Nephron (organoid): ENCODE measurements around the gene PRKCH.

Source experiments
- H3K27ac Mint-ChIP-seq, 3 experiments: 2 replicates each; pipeline ENCODE4 v1.8.0; 2020; ENCODE audit warnings: mixed read lengths in 3 of 3, mild to moderate bottlenecking in 2 of 3, moderate library complexity in 1 of 3
- H3K27me3 Mint-ChIP-seq: 2 replicates; pipeline ENCODE4 v1.8.0; 2021; ENCODE audit warnings: low read depth, mild to moderate bottlenecking, moderate library complexity, mixed read lengths
- H3K36me3 Mint-ChIP-seq: 2 replicates; pipeline ENCODE4 v1.8.0; 2020; ENCODE audit warnings: low read depth, mixed read lengths
- H3K4me1 Mint-ChIP-seq: 2 replicates; pipeline ENCODE4 v1.8.0; 2020; ENCODE audit warnings: mixed read lengths
- H3K4me3 Mint-ChIP-seq, 3 experiments: 2 replicates each; pipeline ENCODE4 v1.8.0; 2020; ENCODE audit warnings: mild to moderate bottlenecking in 3 of 3, mixed read lengths in 3 of 3, moderate library complexity in 2 of 3
- H3K9me3 Mint-ChIP-seq: 2 replicates; pipeline ENCODE4 v1.8.0; 2020; ENCODE audit warnings: mixed read lengths
- TF ChIP-seq, protein P1 (sequence below), 3 experiments: fragments of 200-600 bp; sonication (generic); IDR thresholded peaks; one replicate each; pipeline ENCODE4 v1.5.0; 2021; ENCODE audit warnings: antibody characterized with exemption in 3 of 3; ENCODE audit not compliant: unreplicated experiment in 3 of 3

PRKCH gene

DNA sequence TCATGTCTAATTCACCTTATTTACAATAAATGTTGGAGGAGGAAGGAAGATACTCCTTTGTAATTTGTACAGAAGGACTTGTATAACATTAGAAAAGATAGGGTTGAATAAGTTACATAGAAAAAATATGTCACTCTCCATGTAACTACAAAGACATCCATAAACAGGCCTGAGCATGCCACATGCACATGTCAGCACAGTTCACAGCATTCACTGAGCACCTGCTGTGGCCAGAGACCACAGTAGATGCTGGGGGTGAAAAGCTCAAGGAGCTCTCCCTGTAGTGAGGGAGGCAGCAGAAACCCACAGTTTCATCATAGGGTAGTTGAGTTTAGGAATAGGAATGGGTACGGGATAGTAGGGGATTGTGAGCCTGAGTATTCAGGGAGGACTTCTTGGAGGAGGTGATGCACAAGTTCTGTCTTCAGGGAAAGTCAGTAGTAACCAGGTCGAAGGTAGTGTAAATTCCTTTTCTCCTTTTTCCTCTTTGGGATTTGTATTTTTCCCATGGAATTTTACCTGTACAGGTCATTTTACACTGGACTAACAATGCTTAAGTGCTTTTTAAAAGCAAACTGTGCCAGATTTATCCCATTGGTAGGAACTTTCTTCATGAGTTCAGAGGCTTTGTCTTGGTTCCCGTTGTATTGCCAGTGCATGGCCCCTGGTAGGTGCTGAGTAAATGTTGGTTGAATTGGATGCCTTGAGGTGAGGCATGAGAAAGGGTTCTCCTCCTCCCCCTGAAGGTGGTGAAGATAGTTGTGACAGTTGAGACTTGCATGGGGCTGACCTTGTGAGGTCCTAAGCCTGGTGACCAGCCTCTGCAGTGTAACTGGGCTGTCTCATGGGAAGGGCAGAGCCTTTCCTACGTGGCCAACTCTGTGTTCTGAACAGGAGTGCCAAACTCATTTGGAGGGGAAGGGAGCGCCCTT is 20.2 kb downstream of the PRKCH start:
- Mint-ChIP-seq H3K27me3 (no peaks in the 10 kb centered on the region), H3K4me1 (no peaks in the 10 kb centered on the region), H3K27ac (no peak overlapping the region), H3K36me3 (no peaks in the 10 kb centered on the region), H3K4me3 (no peak overlapping the region), H3K9me3 (no peaks in the 10 kb centered on the region)
- TF ChIP-seq, protein P1, sequence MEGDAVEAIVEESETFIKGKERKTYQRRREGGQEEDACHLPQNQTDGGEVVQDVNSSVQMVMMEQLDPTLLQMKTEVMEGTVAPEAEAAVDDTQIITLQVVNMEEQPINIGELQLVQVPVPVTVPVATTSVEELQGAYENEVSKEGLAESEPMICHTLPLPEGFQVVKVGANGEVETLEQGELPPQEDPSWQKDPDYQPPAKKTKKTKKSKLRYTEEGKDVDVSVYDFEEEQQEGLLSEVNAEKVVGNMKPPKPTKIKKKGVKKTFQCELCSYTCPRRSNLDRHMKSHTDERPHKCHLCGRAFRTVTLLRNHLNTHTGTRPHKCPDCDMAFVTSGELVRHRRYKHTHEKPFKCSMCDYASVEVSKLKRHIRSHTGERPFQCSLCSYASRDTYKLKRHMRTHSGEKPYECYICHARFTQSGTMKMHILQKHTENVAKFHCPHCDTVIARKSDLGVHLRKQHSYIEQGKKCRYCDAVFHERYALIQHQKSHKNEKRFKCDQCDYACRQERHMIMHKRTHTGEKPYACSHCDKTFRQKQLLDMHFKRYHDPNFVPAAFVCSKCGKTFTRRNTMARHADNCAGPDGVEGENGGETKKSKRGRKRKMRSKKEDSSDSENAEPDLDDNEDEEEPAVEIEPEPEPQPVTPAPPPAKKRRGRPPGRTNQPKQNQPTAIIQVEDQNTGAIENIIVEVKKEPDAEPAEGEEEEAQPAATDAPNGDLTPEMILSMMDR (IDR thresholded peaks at IDR 0.05; ENCODE audit: unreplicated experiment in 3 of 3) = no peak

DNA sequence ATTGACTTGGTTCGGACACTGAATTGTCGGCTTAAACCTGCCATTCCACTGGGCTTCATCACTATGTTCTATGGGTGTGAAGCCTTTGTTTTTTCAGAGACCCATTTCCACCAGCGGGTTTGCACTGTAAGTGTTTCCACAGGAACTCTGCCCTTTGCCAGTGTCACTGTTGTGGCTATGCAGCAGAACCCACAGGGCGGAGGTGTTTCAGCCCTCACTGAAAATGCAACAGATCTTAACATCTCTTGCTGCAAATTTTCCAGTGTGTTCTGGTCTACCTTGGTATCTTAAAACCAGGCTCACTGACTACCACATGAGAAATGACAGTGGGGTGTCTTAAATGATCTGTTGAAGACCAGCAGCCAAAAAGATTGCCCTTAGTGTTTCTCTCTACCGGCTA is 21.1 kb downstream of the PRKCH start:
- no peak overlapping the region for H3K27ac Mint-ChIP-seq
- no peaks in the 10 kb centered on the region for H3K4me1 Mint-ChIP-seq
- H3K9me3 Mint-ChIP-seq = no peaks in the 10 kb centered on the region
- TF ChIP-seq, protein P1 (IDR thresholded peaks at IDR 0.05; ENCODE audit: unreplicated experiment in 3 of 3) = no peak
- H3K4me3 Mint-ChIP-seq = no peak overlapping the region
- no peaks in the 10 kb centered on the region for H3K36me3 Mint-ChIP-seq
- H3K27me3 Mint-ChIP-seq = no peaks in the 10 kb centered on the region

DNA sequence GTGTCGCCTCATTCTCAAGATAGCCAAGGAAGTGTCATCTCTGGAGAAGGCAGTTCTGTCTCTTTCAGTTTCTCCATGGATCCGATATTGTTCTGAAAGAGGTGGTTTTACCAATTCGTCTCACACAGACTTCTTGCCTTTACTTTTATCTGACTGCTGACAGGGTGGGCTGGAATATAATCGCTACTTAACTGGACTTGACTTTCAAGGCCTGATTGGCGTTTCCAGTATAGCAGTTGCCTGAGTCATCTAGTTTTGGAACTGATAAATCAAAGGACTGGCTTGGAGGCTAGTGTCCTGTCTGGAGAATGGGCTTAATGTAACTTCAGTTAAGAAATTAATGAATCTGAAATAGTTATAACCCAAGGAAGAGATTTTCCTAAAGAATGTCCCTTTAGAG is 21.6 kb downstream of the PRKCH start:
- TF ChIP-seq, protein P1 (IDR thresholded peaks at IDR 0.05; ENCODE audit: unreplicated experiment in 3 of 3) = no peak
- no peaks in the 10 kb centered on the region for H3K36me3 Mint-ChIP-seq
- H3K4me3 Mint-ChIP-seq = no peak overlapping the region
- no peak overlapping the region for H3K27ac Mint-ChIP-seq
- no peaks in the 10 kb centered on the region for H3K9me3 Mint-ChIP-seq
- no peaks in the 10 kb centered on the region for H3K4me1 Mint-ChIP-seq
- no peaks in the 10 kb centered on the region for H3K27me3 Mint-ChIP-seq

DNA sequence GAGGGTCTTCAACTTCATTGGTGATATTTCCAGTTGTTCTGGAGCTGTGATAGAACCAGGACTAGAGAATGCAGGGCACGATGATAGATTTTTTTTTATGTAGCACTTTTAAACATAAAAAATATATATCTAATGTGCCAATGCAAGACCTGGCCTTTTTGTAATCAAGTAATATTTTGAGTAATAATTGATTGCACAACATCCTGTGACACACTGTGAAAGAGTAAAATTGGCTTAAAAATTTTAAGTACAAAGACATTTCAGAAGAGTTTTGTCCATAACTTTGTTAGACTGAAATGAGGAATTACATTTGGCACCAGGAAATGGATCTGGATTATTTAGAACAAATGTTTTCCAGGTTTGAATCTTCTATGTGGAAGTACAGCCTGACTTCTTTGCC is 22.1 kb downstream of the PRKCH start:
- no peaks in the 10 kb centered on the region for H3K36me3 Mint-ChIP-seq
- no peaks in the 10 kb centered on the region for H3K4me1 Mint-ChIP-seq
- TF ChIP-seq, protein P1 (IDR thresholded peaks at IDR 0.05; ENCODE audit: unreplicated experiment in 3 of 3) = no peak
- H3K27me3 Mint-ChIP-seq = no peaks in the 10 kb centered on the region
- H3K27ac Mint-ChIP-seq = no peak overlapping the region
- no peak overlapping the region for H3K4me3 Mint-ChIP-seq
- H3K9me3 Mint-ChIP-seq = no peaks in the 10 kb centered on the region

DNA sequence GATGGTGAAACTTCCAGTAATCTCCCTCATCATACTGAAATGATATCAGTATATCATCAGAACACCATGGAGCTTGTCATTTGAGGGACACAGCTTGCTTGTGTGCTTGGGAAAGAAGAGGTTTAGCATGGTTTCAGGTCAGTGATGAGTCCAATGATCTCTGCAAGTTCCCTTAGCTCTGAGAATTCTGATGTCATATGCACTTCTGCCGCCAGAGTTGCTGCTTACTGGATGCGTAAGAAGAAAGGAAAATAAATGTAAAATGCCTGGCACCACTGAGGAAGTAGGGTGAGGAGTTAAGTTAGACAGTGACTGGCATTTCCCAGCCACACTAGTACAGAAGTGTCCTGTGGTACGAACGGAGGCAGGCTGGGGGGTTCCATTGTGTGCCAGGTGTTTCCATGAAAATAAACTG is 22.6 kb downstream of the PRKCH start:
- no peaks in the 10 kb centered on the region for H3K4me1 Mint-ChIP-seq
- no peak overlapping the region for H3K4me3 Mint-ChIP-seq
- H3K27ac Mint-ChIP-seq = no peak overlapping the region
- H3K36me3 Mint-ChIP-seq = no peaks in the 10 kb centered on the region
- TF ChIP-seq, protein P1 (IDR thresholded peaks at IDR 0.05; ENCODE audit: unreplicated experiment in 3 of 3) = no peak
- no peaks in the 10 kb centered on the region for H3K27me3 Mint-ChIP-seq
- no peaks in the 10 kb centered on the region for H3K9me3 Mint-ChIP-seq
